ENCODE measurements around the gene ZFP62. TPM values are rescaled to one million over a fixed set of nuclear protein-coding genes. Genes with fewer than 3 reads are reported as not detected.
A peak's percentile ranks its signal among the peaks of the same experiment; 100 is the strongest.

Gene ZFP62
- total and polyA plus RNA-seq, 12 donors, result 6.4 to 24.9 (median 13.6) TPM

DNA sequence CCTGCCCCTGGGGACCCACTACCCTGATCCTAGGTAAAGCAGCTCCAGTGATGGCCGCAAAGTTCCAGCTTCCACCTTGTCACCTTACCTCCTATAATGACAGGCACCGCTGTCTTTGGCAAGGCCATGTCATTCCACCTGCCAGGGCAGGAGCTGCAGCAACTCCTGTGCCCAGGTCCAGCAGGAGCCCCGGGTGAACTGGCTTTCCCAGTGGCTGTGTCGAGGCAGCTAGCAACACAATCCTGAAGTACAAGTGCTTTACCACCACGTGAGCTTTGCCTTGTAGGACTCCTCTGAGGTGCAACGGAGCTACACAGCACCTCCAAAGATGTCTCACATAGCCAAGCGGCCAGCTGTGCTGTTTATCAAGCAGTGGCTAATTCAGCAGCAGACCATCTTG lies 37.7 kb downstream of the ZFP62 start:
- Histone ChIP-seq H3K36me3 (no peaks in the 10 kb centered on the region), H3K9me3 (peaks cover 0 to 4% (median 0%) of the 10 kb centered on the region in 11 donors), H3K4me1 (peaks cover 13 to 75% (median 66%) of the 10 kb centered on the region in 9 donors), H3K27me3 (no peaks in the 10 kb centered on the region), H3K4me3 (no peak overlapping the region), H3K27ac (peak overlapping the region in 5 of 10 donors; percentile 40 to 67 (median 51))
- ATAC-seq, result no peak
- WGBS, 2 donors, result 79 to 92% methylated on average over 7 of the region's 7 CpGs
- no peak for TF ChIP-seq CTCF (IDR thresholded peaks at IDR 0.05)
- intact Hi-C loops (cut with DNase I), result no loop called here
- no peak for DNase-seq

- H3K9me3 ChIP-seq, result no peaks in the 10 kb centered on the region
- no peak for DNase-seq
- H3K36me3 ChIP-seq, result no peaks in the 10 kb centered on the region
- TF ChIP-seq CTCF (IDR thresholded peaks at IDR 0.05), result no peak
- peak overlapping the region in 9 of 10 donors; percentile 21 to 89 (median 83) for H3K27ac ChIP-seq
- no peaks in the 10 kb centered on the region for H3K27me3 ChIP-seq
- no peak overlapping the region for H3K4me3 ChIP-seq
- ATAC-seq, result no peak
- H3K4me1 ChIP-seq, result peaks cover 17 to 92% (median 79%) of the 10 kb centered on the region in 9 donors
- intact Hi-C loops (cut with DNase I), result no loop called here
- WGBS, 2 donors, result 95 to 96% methylated on average over 4 of the region's 4 CpGs
These were observed 39.5 kb downstream of the ZFP62 start for GRCh38 chr5:180821538-180821937.

GRCh38 chr5:180820788-180821321 lies 40.2 kb downstream of the ZFP62 start:
- H3K36me3 ChIP-seq, result no peaks in the 10 kb centered on the region
- TF ChIP-seq CTCF (IDR thresholded peaks at IDR 0.05), result no peak
- H3K9me3 ChIP-seq, result no peaks in the 10 kb centered on the region
- ATAC-seq, result peak in 7 of 8 donors; percentile 10 to 32 (median 20)
- WGBS, 2 donors, result 53 to 58% methylated on average over 3 of the region's 3 CpGs
- no peak overlapping the region for H3K4me3 ChIP-seq
- peak overlapping the region; percentile 20 to 89 (median 82) for H3K27ac ChIP-seq
- no peak for DNase-seq
- intact Hi-C loops (cut with DNase I), result no loop called here
- no peaks in the 10 kb centered on the region for H3K27me3 ChIP-seq
- peaks cover 12 to 92% (median 79%) of the 10 kb centered on the region in 9 donors for H3K4me1 ChIP-seq

DNA sequence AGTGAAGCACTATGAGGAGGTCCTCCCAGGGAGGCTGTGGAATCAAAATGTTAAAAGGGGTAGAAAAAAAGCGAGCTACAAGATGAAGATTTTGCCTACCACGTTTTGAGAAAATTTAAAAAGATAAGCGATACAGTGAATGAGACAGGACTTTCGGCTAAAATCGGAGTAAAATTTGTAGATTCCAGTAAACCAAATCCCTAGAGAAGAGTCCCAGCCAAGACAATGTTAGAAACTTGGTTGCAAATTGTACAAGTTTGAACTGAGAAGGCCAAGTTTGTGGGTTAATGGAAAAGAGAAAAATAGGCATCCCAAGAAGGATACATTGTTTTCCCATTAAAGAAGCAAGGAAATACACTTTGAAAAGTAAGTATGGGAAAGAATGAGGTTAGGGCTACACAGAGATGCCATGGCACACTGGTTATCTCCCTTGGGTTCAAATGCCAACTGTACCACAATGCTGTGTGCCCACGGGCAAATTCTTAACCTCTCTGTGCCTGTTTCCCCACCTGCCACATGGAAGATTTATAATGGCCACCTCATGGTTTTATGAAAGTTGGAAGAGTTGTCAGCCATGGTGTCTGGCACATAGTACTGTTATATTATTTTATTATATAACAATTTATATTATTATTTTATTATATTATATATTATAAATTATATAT lies 42.3 kb downstream of the ZFP62 start:
- intact Hi-C loops (cut with DNase I), result loop anchor here in 3 of 10 donors (5.0 to 10.0 kb wide), 2 partner anchors 43 to 426 kb away; partner anchors contain the start of genes ZFP62 (in 2 of the 3) and RACK1 (in 1 of the 3)
- H3K27ac ChIP-seq, result peak overlapping the region; percentile 55 to 91 (median 86)
- peak overlapping the region in 1 of 10 donors; percentile 4 for H3K4me3 ChIP-seq
- no peaks in the 10 kb centered on the region for H3K27me3 ChIP-seq
- ATAC-seq, result no peak
- no peaks in the 10 kb centered on the region for H3K9me3 ChIP-seq
- TF ChIP-seq CTCF (IDR thresholded peaks at IDR 0.05), result no peak
- peaks cover 8 to 92% (median 63%) of the 10 kb centered on the region in 9 donors for H3K4me1 ChIP-seq
- WGBS, 2 donors, result 58 to 67% methylated on average over 6 of the region's 6 CpGs
- no peak for DNase-seq
- no peaks in the 10 kb centered on the region for H3K36me3 ChIP-seq
